Esophagus (tissue), 2 donors: ENCODE data around the gene RASAL2. TPM values are rescaled to one million over a fixed set of nuclear protein-coding genes. Genes with fewer than 3 reads are reported as not detected.
"Not testable (repeated sequence)": the region's sequence is repeated elsewhere in the genome, so short reads cannot be mapped to it uniquely, and the experiment has no call there.

Source experiments
- H3K27ac ChIP-seq, 2 donors: one replicate each; pipeline ENCODE4 v1.5.1; 2013; ENCODE audit warnings: low read depth in 2 of 2, mild to moderate bottlenecking in 2 of 2, inconsistent platforms in 1 of 2, low read length in 1 of 2, moderate library complexity in 1 of 2
- H3K27me3 ChIP-seq, 2 donors: one replicate each; pipeline ENCODE4 v1.6.1; 2013; ENCODE audit warnings: low read length in 2 of 2, control low read depth in 1 of 2, mild to moderate bottlenecking in 1 of 2; ENCODE audit not compliant: insufficient read depth in 2 of 2, control insufficient read depth in 1 of 2
- H3K36me3 ChIP-seq, 2 donors: one replicate each; pipeline ENCODE4 v1.6.1; 2013; ENCODE audit warnings: low read length in 1 of 2; ENCODE audit not compliant: control insufficient read depth in 2 of 2, insufficient read depth in 2 of 2
- H3K4me1 ChIP-seq, 2 donors: one replicate each; pipeline ENCODE4 v1.6.1; 2013; ENCODE audit warnings: low read length in 1 of 2; ENCODE audit not compliant: control insufficient read depth in 2 of 2, insufficient read depth in 2 of 2
- H3K4me3 ChIP-seq, 2 donors: one replicate each; pipeline ENCODE4 v1.5.1; 2013; ENCODE audit warnings: low read length in 2 of 2, mild to moderate bottlenecking in 2 of 2, low read depth in 1 of 2, moderate library complexity in 1 of 2
- H3K9me3 ChIP-seq, 2 donors: one replicate each; pipeline ENCODE4 v1.6.1; 2013; ENCODE audit warnings: mild to moderate bottlenecking in 2 of 2, low read depth in 1 of 2, low read length in 1 of 2, moderate library complexity in 1 of 2; ENCODE audit not compliant: control insufficient read depth in 2 of 2, insufficient read depth in 1 of 2
- WGBS, 2 donors: extraction: QIAGEN DNeasy Blood & Tissue Kit; methylation state at CpG; one replicate each; pipeline ENCODE4 v1.1.7; 2013; 5-methylcytosine and 5-hydroxymethylcytosine counted together
- polyA plus RNA-seq, 2 donors: library from polyadenylated mRNA; stranded (reverse); fragments of 200-250 nt; gene quantifications; one replicate each; pipeline ENCODE4 v1.2.3, GENCODE V29; 2013
- donor health status: healthy with polysubstance abuse.
- donor health status: Bipolar disorder and iron deficiency.

RASAL2 gene
- polyA plus RNA-seq, 2 donors, result 13.3 to 14.3 TPM

- H3K27me3 ChIP-seq, H3K4me1 ChIP-seq, H3K27ac ChIP-seq, H3K36me3 ChIP-seq, H3K4me3 ChIP-seq, H3K9me3 ChIP-seq: not testable (repeated sequence)
- 90 to 94% methylated on average over 4 of the region's 4 CpGs for WGBS, 2 donors
These were observed 108.2 kb downstream of the RASAL2 start for GRCh38 chr1:178202095-178202494.

GRCh38 chr1:178202546-178202945 lies 108.6 kb downstream of the RASAL2 start:
- not testable (repeated sequence) for H3K27me3 ChIP-seq, H3K4me1 ChIP-seq, H3K9me3 ChIP-seq, H3K27ac ChIP-seq, H3K4me3 ChIP-seq, H3K36me3 ChIP-seq
- WGBS, 2 donors, result 86 to 89% methylated on average over 2 of the region's 2 CpGs

GRCh38 chr1:178208269-178208856 lies 114.5 kb downstream of the RASAL2 start:
- WGBS, 2 donors, result 88 to 95% methylated on average over 11 of the region's 11 CpGs
- not testable (repeated sequence) for H3K27ac ChIP-seq, H3K36me3 ChIP-seq, H3K4me1 ChIP-seq, H3K27me3 ChIP-seq, H3K9me3 ChIP-seq, H3K4me3 ChIP-seq

- Histone ChIP-seq H3K4me1 (no peaks in the 10 kb centered on the region), H3K36me3 (no peaks in the 10 kb centered on the region)
- WGBS, 2 donors, result 90 to 93% methylated on average over 1 of the region's 1 CpG
These were observed 116.0 kb downstream of the RASAL2 start for GRCh38 chr1:178209935-178210334.

GRCh38 chr1:178218550-178218949 lies 124.6 kb downstream of the RASAL2 start:
- H3K4me3 ChIP-seq, result no peak overlapping the region
- no peaks in the 10 kb centered on the region for H3K9me3 ChIP-seq
- H3K27ac ChIP-seq, result no peak overlapping the region
- H3K4me1 ChIP-seq, result no peaks in the 10 kb centered on the region
- no peaks in the 10 kb centered on the region for H3K36me3 ChIP-seq
- H3K27me3 ChIP-seq, result no peaks in the 10 kb centered on the region
- WGBS, 2 donors, result 91 to 93% methylated on average over 6 of the region's 6 CpGs

More at GRCh38 chr1:178209935-178210334, 116.0 kb downstream of the RASAL2 start:
- H3K27ac ChIP-seq, result no peak overlapping the region
- H3K27me3 ChIP-seq, result no peaks in the 10 kb centered on the region
- H3K9me3 ChIP-seq, result no peaks in the 10 kb centered on the region
- no peak overlapping the region for H3K4me3 ChIP-seq

GRCh38 chr1:178220094-178220493 lies 126.2 kb downstream of the RASAL2 start:
- Histone ChIP-seq H3K36me3 (no peaks in the 10 kb centered on the region), H3K9me3 (no peaks in the 10 kb centered on the region), H3K4me1 (no peaks in the 10 kb centered on the region), H3K27me3 (no peaks in the 10 kb centered on the region), H3K27ac (no peak overlapping the region), H3K4me3 (no peak overlapping the region)
- WGBS, 2 donors, result 89 to 100% methylated on average over 1 of the region's 1 CpG

GRCh38 chr1:178223289-178223688 lies 129.4 kb downstream of the RASAL2 start:
- H3K36me3 ChIP-seq, result no peaks in the 10 kb centered on the region
- no peaks in the 10 kb centered on the region for H3K27me3 ChIP-seq
- H3K9me3 ChIP-seq, result no peaks in the 10 kb centered on the region
- no peak overlapping the region for H3K4me3 ChIP-seq
- no peak overlapping the region for H3K27ac ChIP-seq
- no peaks in the 10 kb centered on the region for H3K4me1 ChIP-seq
- WGBS, 2 donors, result 86 to 89% methylated on average over 1 of the region's 1 CpG

- H3K4me1 ChIP-seq, result no peaks in the 10 kb centered on the region
- H3K9me3 ChIP-seq, result no peaks in the 10 kb centered on the region
- no peak overlapping the region for H3K4me3 ChIP-seq
- no peaks in the 10 kb centered on the region for H3K36me3 ChIP-seq
- 50 to 57% methylated on average over 4 of the region's 4 CpGs for WGBS, 2 donors
- no peak overlapping the region for H3K27ac ChIP-seq
- no peaks in the 10 kb centered on the region for H3K27me3 ChIP-seq
These were observed 130.5 kb downstream of the RASAL2 start for GRCh38 chr1:178224358-178224757.

GRCh38 chr1:178230881-178231409 lies 137.0 kb downstream of the RASAL2 start:
- WGBS, 2 donors, result 96% methylated on average over 5 of the region's 5 CpGs
- Histone ChIP-seq H3K4me3 (no peak overlapping the region), H3K4me1 (no peaks in the 10 kb centered on the region), H3K27me3 (no peaks in the 10 kb centered on the region), H3K27ac (no peak overlapping the region), H3K9me3 (no peaks in the 10 kb centered on the region), H3K36me3 (no peaks in the 10 kb centered on the region)

- no peak overlapping the region for H3K27ac ChIP-seq
- no peaks in the 10 kb centered on the region for H3K27me3 ChIP-seq
- no peaks in the 10 kb centered on the region for H3K4me1 ChIP-seq
- H3K9me3 ChIP-seq, result no peaks in the 10 kb centered on the region
- no peak overlapping the region for H3K4me3 ChIP-seq
- H3K36me3 ChIP-seq, result no peaks in the 10 kb centered on the region
These were observed 138.2 kb downstream of the RASAL2 start for GRCh38 chr1:178232108-178232507.
